ENCODE measurements around the gene NF2.

The NF2 gene

GRCh38 chr22:29735416-29735815, 132.0 kb downstream of the NF2 start:
- no peak overlapping the region for H3K9ac ChIP-seq (ENCODE audit: low read length)
- TF ChIP-seq CTCF (IDR thresholded peaks at IDR 0.05; ENCODE audit: insufficient read depth, low read length, poor library complexity, severe bottlenecking) (no peak), EZH2phosphoT487 (conservative IDR thresholded peaks at IDR 0.05; ENCODE audit: low read length) (no peak)

GRCh38 chr22:29737251-29738117, 134.1 kb downstream of the NF2 start:
- no peak overlapping the region for H3K4me2 ChIP-seq (ENCODE audit: low read depth, low read length, poor library complexity, severe bottlenecking)
- no peak overlapping the region for H2AFZ ChIP-seq (ENCODE audit: low read depth, low read length, severe bottlenecking)
- H3F3A ChIP-seq (ENCODE audit: insufficient read depth), result peaks cover 8% of the 10 kb centered on the region
- H4K20me1 ChIP-seq (ENCODE audit: low read depth, low read length), result no peaks in the 10 kb centered on the region
- no peaks in the 10 kb centered on the region for H3K79me2 ChIP-seq (ENCODE audit: insufficient read depth, low read length)
- no peaks in the 10 kb centered on the region for H3K27me3 ChIP-seq (ENCODE audit: low read length)
- H3K9ac ChIP-seq (ENCODE audit: low read length), result no peak overlapping the region
- H3K4me3 ChIP-seq (ENCODE audit: insufficient read depth, low read length, poor library complexity, severe bottlenecking), result no peak overlapping the region
- TF ChIP-seq CTCF (IDR thresholded peaks at IDR 0.05; ENCODE audit: insufficient read depth, low read length, poor library complexity, severe bottlenecking) (no peak), EZH2phosphoT487 (conservative IDR thresholded peaks at IDR 0.05; ENCODE audit: low read length) (no peak)
- no peaks in the 10 kb centered on the region for H3K36me3 ChIP-seq (ENCODE audit: low read length)
- H3K9me3 ChIP-seq (ENCODE audit: insufficient read depth, low read length), result no peaks in the 10 kb centered on the region
- no peaks in the 10 kb centered on the region for H3K9me2 ChIP-seq (replicated peaks; ENCODE audit: insufficient read depth, low read length)
- no peak overlapping the region for H3K27ac ChIP-seq (ENCODE audit: low read depth, low read length)

More at GRCh38 chr22:29735416-29735815, 132.0 kb downstream of the NF2 start:
- Histone ChIP-seq H3K27me3 (ENCODE audit: low read length) (no peaks in the 10 kb centered on the region), H3K4me2 (ENCODE audit: low read depth, low read length, poor library complexity, severe bottlenecking) (no peak overlapping the region), H3K36me3 (ENCODE audit: low read length) (no peaks in the 10 kb centered on the region), H3K9me3 (ENCODE audit: insufficient read depth, low read length) (no peaks in the 10 kb centered on the region), H2AFZ (ENCODE audit: low read depth, low read length, severe bottlenecking) (no peak overlapping the region), H4K20me1 (ENCODE audit: low read depth, low read length) (no peaks in the 10 kb centered on the region), H3K4me3 (ENCODE audit: insufficient read depth, low read length, poor library complexity, severe bottlenecking) (no peak overlapping the region), H3K9me2 (replicated peaks; ENCODE audit: insufficient read depth, low read length) (no peaks in the 10 kb centered on the region), H3F3A (ENCODE audit: insufficient read depth) (peaks cover 8% of the 10 kb centered on the region), H3K79me2 (ENCODE audit: insufficient read depth, low read length) (no peaks in the 10 kb centered on the region), H3K27ac (ENCODE audit: low read depth, low read length) (peak overlapping the region; percentile 92)

- no peaks in the 10 kb centered on the region for H3K79me2 ChIP-seq (ENCODE audit: insufficient read depth, low read length)
- no peak overlapping the region for H3K27ac ChIP-seq (ENCODE audit: low read depth, low read length)
- H3K36me3 ChIP-seq (ENCODE audit: low read length), result no peaks in the 10 kb centered on the region
- H3K9ac ChIP-seq (ENCODE audit: low read length), result no peak overlapping the region
- H4K20me1 ChIP-seq (ENCODE audit: low read depth, low read length), result no peaks in the 10 kb centered on the region
- no peak overlapping the region for H2AFZ ChIP-seq (ENCODE audit: low read depth, low read length, severe bottlenecking)
- H3F3A ChIP-seq (ENCODE audit: insufficient read depth), result peaks cover 8% of the 10 kb centered on the region; the same call in 1 of the 2 replicates
- no peak overlapping the region for H3K4me3 ChIP-seq (ENCODE audit: insufficient read depth, low read length, poor library complexity, severe bottlenecking)
- TF ChIP-seq CTCF (IDR thresholded peaks at IDR 0.05; ENCODE audit: insufficient read depth, low read length, poor library complexity, severe bottlenecking) (no peak), EZH2phosphoT487 (conservative IDR thresholded peaks at IDR 0.05; ENCODE audit: low read length) (no peak)
- H3K4me2 ChIP-seq (ENCODE audit: low read depth, low read length, poor library complexity, severe bottlenecking), result no peak overlapping the region
- no peaks in the 10 kb centered on the region for H3K27me3 ChIP-seq (ENCODE audit: low read length)
- no peaks in the 10 kb centered on the region for H3K9me2 ChIP-seq (replicated peaks; ENCODE audit: insufficient read depth, low read length)
- H3K9me3 ChIP-seq (ENCODE audit: insufficient read depth, low read length), result no peaks in the 10 kb centered on the region
Observed at GRCh38 chr22:29738118-29738815, 134.8 kb downstream of the NF2 start.
